H1 (cell line): ENCODE results near the gene PALM. TPM values are rescaled to one million over a fixed set of nuclear protein-coding genes. Genes with fewer than 3 reads are reported as not detected.

Experiments used
- BRCA1 ChIP-seq: IDR thresholded peaks from 2 replicates; pipeline ENCODE4 v1.6.1; 2012; ENCODE audit warnings: low read depth, low read length, improper control_type of control experiment
- POU5F1 ChIP-seq: IDR thresholded peaks from 2 replicates; pipeline ENCODE4 v1.6.1; 2011; ENCODE audit warnings: low read depth, mild to moderate bottlenecking, low read length, moderate library complexity
- TCF12 ChIP-seq: IDR thresholded peaks from 2 replicates; pipeline ENCODE4 v1.6.1; 2011; ENCODE audit warnings: low read depth, mild to moderate bottlenecking, low read length
- polyA plus RNA-seq, 7 experiments: library from polyadenylated mRNA; depleted of rRNA in 3 of 7; stranded (reverse) in 5 of 7; unstranded in 2 of 7; fragments of >200 nt in 5 of 7; fragments of 200-250 nt in 2 of 7; gene quantifications; 1 replicate in 5 of 7; 2 replicates in 1 of 7; 4 replicates in 1 of 7; pipeline versions ENCODE4 v1.2.1 to v1.2.3, GENCODE V29; 2011 to 2013; ENCODE audit warnings: missing spikeins in 2 of 7, mixed read lengths in 2 of 7
- total RNA-seq: library from RNA; stranded (reverse); fragmentation: NEBNext Ultra II Directional; extraction: Animal tissue kit (Norgen Biotek cat#: 25700); gene quantifications from 2 replicates; pipeline ENCODE4 v1.2.1, GENCODE V29; 2021
- TF ChIP-seq, protein P1 (sequence below): fragments of 300-600 bp; sonication (generic); IDR thresholded peaks from 2 replicates; pipeline ENCODE4 v1.7.1; 2012; ENCODE audit warnings: low read length, moderate library complexity, mild to moderate bottlenecking, inconsistent platforms; ENCODE audit not compliant: insufficient replicate concordance

The PALM gene
- total and polyA plus RNA-seq, 2 of the 8 experiments (the other 6 are each of a cell fraction or from before 2014, with no cell fraction given) = 5.7 to 16.5 TPM

GRCh38 chr19:732148-733069 lies 23.7 kb downstream of the PALM start (continued):
- TF ChIP-seq, protein P1, sequence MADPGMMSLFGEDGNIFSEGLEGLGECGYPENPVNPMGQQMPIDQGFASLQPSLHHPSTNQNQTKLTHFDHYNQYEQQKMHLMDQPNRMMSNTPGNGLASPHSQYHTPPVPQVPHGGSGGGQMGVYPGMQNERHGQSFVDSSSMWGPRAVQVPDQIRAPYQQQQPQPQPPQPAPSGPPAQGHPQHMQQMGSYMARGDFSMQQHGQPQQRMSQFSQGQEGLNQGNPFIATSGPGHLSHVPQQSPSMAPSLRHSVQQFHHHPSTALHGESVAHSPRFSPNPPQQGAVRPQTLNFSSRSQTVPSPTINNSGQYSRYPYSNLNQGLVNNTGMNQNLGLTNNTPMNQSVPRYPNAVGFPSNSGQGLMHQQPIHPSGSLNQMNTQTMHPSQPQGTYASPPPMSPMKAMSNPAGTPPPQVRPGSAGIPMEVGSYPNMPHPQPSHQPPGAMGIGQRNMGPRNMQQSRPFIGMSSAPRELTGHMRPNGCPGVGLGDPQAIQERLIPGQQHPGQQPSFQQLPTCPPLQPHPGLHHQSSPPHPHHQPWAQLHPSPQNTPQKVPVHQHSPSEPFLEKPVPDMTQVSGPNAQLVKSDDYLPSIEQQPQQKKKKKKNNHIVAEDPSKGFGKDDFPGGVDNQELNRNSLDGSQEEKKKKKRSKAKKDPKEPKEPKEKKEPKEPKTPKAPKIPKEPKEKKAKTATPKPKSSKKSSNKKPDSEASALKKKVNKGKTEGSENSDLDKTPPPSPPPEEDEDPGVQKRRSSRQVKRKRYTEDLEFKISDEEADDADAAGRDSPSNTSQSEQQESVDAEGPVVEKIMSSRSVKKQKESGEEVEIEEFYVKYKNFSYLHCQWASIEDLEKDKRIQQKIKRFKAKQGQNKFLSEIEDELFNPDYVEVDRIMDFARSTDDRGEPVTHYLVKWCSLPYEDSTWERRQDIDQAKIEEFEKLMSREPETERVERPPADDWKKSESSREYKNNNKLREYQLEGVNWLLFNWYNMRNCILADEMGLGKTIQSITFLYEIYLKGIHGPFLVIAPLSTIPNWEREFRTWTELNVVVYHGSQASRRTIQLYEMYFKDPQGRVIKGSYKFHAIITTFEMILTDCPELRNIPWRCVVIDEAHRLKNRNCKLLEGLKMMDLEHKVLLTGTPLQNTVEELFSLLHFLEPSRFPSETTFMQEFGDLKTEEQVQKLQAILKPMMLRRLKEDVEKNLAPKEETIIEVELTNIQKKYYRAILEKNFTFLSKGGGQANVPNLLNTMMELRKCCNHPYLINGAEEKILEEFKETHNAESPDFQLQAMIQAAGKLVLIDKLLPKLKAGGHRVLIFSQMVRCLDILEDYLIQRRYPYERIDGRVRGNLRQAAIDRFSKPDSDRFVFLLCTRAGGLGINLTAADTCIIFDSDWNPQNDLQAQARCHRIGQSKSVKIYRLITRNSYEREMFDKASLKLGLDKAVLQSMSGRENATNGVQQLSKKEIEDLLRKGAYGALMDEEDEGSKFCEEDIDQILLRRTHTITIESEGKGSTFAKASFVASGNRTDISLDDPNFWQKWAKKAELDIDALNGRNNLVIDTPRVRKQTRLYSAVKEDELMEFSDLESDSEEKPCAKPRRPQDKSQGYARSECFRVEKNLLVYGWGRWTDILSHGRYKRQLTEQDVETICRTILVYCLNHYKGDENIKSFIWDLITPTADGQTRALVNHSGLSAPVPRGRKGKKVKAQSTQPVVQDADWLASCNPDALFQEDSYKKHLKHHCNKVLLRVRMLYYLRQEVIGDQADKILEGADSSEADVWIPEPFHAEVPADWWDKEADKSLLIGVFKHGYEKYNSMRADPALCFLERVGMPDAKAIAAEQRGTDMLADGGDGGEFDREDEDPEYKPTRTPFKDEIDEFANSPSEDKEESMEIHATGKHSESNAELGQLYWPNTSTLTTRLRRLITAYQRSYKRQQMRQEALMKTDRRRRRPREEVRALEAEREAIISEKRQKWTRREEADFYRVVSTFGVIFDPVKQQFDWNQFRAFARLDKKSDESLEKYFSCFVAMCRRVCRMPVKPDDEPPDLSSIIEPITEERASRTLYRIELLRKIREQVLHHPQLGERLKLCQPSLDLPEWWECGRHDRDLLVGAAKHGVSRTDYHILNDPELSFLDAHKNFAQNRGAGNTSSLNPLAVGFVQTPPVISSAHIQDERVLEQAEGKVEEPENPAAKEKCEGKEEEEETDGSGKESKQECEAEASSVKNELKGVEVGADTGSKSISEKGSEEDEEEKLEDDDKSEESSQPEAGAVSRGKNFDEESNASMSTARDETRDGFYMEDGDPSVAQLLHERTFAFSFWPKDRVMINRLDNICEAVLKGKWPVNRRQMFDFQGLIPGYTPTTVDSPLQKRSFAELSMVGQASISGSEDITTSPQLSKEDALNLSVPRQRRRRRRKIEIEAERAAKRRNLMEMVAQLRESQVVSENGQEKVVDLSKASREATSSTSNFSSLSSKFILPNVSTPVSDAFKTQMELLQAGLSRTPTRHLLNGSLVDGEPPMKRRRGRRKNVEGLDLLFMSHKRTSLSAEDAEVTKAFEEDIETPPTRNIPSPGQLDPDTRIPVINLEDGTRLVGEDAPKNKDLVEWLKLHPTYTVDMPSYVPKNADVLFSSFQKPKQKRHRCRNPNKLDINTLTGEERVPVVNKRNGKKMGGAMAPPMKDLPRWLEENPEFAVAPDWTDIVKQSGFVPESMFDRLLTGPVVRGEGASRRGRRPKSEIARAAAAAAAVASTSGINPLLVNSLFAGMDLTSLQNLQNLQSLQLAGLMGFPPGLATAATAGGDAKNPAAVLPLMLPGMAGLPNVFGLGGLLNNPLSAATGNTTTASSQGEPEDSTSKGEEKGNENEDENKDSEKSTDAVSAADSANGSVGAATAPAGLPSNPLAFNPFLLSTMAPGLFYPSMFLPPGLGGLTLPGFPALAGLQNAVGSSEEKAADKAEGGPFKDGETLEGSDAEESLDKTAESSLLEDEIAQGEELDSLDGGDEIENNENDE = no peak
- TF ChIP-seq POU5F1 = no peak
- no peak for TF ChIP-seq TCF12
- TF ChIP-seq BRCA1 = no peak
